AG04450 (cell line): ENCODE data around the gene ATXN10. TPM values are rescaled to one million over a fixed set of nuclear protein-coding genes. Genes with fewer than 3 reads are reported as not detected.

Source experiments
- CTCF ChIA-PET: fragments of 300-600, 350-600 bp; formaldehyde crosslinking; extraction: SDS; loops from one replicate; lab custom pipeline; 2022; ENCODE audit warnings: antibody characterized with exemption, inconsistent platforms; lab: Charles Lee
- POLR2A ChIA-PET: fragments of 350-600 bp; formaldehyde crosslinking; extraction: SDS; loops from one replicate; lab custom pipeline; 2021; ENCODE audit warnings: antibody characterized with exemption, inconsistent platforms; lab: Yijun Ruan, JAX
- DNase-seq: peaks from one replicate; pipeline ENCODE4 v3.0.0-alpha.2; 2011; ENCODE audit warnings: low read depth, low spot score
- H3K27ac ChIP-seq: one replicate; pipeline ENCODE4 v1.5.1; 2012; ENCODE audit warnings: low read depth, low read length, control low read depth
- H3K27me3 ChIP-seq: one replicate; pipeline ENCODE4 v1.6.0; 2012; ENCODE audit warnings: low read length; ENCODE audit not compliant: control insufficient read depth, insufficient read depth
- H3K4me3 ChIP-seq: 2 replicates; pipeline ENCODE4 v1.5.1; 2011; ENCODE audit warnings: mild to moderate bottlenecking, low read depth, low read length, control low read depth
- H3K9me3 ChIP-seq: 2 replicates; pipeline ENCODE4 v1.5.1; 2012; ENCODE audit warnings: low read length; ENCODE audit not compliant: control insufficient read depth, insufficient read depth
- polyA plus RNA-seq: library from polyadenylated mRNA; depleted of rRNA; stranded (reverse); fragments of >200 nt; gene quantifications from 2 replicates; pipeline ENCODE4 v1.2.3, GENCODE V29; 2011
- TF ChIP-seq, protein P1 (sequence below): IDR thresholded peaks from 2 replicates; pipeline ENCODE4 v1.5.1; 2011; ENCODE audit warnings: low read depth, low read length, control low read depth, inconsistent platforms

ATXN10 gene
- polyA plus RNA-seq, 1 experiment = 521 TPM

DNA sequence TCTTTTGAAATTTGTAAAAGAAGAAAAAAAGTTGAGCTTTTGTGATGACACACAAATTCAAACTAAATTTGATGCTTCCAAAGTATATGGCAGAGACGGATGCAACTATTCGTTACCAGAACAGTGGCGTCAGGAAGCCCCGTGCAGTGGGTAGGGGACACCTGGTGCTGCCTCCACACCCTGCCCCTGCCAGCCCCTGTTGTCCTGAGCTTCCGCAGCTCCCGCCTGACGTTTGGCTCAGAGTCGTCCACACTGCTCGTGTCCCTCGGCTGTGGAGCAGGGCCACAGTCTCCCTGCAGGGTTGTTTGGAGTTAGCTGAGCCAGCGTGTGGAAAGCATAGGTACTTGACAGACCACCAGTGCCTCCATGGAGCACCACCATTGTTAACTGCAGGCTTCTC, 86.3 kb downstream of the ATXN10 start:
- POLR2A ChIA-PET = interaction anchor here (1.0 kb wide), 1 partner anchor 49 kb away, joined by 4 read pairs; no protein-coding TSS in a partner anchor
- Histone ChIP-seq H3K27ac (no peak overlapping the region), H3K27me3 (no peaks in the 10 kb centered on the region), H3K4me3 (no peak overlapping the region), H3K9me3 (no peaks in the 10 kb centered on the region; the same call in 1 of the 2 replicates)
- TF ChIP-seq, protein P1, sequence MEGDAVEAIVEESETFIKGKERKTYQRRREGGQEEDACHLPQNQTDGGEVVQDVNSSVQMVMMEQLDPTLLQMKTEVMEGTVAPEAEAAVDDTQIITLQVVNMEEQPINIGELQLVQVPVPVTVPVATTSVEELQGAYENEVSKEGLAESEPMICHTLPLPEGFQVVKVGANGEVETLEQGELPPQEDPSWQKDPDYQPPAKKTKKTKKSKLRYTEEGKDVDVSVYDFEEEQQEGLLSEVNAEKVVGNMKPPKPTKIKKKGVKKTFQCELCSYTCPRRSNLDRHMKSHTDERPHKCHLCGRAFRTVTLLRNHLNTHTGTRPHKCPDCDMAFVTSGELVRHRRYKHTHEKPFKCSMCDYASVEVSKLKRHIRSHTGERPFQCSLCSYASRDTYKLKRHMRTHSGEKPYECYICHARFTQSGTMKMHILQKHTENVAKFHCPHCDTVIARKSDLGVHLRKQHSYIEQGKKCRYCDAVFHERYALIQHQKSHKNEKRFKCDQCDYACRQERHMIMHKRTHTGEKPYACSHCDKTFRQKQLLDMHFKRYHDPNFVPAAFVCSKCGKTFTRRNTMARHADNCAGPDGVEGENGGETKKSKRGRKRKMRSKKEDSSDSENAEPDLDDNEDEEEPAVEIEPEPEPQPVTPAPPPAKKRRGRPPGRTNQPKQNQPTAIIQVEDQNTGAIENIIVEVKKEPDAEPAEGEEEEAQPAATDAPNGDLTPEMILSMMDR = no peak
- CTCF ChIA-PET = interaction anchor here (1.4 kb wide), 1 partner anchor 105 kb away, joined by 3 read pairs; no protein-coding TSS in a partner anchor
- no peak for DNase-seq

DNA sequence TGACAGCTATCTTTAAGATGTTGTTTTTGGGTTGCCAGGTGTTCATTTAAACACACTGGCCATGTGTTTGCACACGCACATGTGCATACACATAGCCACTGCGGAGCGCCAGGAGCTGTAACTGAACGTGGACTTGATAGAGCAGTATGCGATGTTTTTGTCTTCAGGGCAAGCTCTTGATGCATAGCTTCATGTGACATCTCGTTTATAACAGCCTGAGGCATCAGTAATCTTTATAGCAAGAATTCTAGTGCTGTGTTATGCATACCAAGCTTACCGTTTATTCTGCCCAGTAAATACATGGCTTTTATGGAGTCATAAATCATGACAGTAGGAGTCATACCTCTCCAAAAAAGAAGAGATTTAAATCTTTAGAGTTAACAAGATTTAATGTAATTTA, 87.0 kb downstream of the ATXN10 start:
- Histone ChIP-seq H3K27ac (no peak overlapping the region), H3K4me3 (no peak overlapping the region), H3K27me3 (no peaks in the 10 kb centered on the region), H3K9me3 (no peaks in the 10 kb centered on the region; the same call in 1 of the 2 replicates)
- ChIA-PET CTCF (interaction anchor here (1.4 kb wide), 1 partner anchor 104 kb away, joined by 3 read pairs; no protein-coding TSS in a partner anchor), POLR2A (interaction anchor here (1.0 kb wide), 1 partner anchor 49 kb away, joined by 4 read pairs; no protein-coding TSS in a partner anchor)
- TF ChIP-seq, protein P1 = no peak
- no peak for DNase-seq

DNA sequence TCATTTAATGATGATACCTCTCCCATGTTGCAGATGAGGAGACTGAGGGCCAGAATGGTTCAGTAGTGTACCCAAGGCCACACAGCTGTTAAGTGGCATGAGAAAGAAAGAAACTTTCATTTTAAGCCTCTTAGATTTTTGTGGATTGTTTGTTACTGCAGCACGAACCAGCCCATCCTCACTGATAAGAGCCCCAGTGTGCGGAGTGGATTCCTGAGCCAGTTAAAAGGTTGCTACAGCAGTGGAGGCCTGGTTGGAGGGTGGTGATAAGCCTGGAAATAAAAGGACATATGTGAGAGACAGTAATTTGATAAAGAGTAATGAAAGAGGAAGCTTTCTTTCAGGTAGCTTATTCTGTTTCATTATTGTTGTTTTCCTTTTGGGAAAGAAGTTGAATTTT, 89.0 kb downstream of the ATXN10 start:
- CTCF ChIA-PET = interaction anchor here (1.7 kb wide), 1 partner anchor 10 kb away, joined by 4 read pairs; no protein-coding TSS in a partner anchor

DNA sequence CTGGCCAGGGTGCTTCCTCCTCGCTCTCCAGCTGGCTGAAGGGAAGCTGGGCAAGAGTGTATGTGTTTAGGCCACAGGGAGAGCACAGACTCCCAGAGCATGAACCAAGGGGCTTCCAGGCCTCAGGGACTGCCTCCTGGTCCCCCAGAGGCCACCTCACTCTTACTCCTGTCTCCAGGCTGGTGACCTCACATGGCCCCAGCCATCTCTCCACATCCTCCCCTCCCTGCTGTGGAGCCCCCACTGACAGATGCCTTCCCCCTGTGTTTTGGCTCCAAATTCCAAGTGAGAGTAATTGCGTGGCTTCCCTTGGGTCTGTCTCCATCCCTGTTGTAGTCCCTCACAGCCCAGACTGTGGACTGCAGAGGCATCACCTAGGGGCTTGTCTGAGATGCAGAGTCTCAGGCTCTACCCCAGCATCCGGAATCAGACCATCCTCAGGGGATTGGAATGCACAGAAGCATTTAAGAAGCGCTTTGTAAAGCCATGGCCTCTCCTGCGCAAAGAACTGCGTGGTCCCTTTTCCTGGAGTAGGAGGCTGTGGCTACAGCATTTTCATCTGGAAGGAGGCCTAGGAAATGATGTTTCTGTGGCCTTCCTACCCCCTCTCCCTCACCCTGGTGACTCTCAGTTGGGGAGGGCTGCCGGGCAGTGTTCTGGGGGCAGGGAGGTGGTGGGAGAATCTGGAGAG, 91.1 kb downstream of the ATXN10 start:
- no peak for DNase-seq
- H3K9me3 ChIP-seq = no peaks in the 10 kb centered on the region; the same call in 1 of the 2 replicates
- H3K4me3 ChIP-seq = no peak overlapping the region
- no peak overlapping the region for H3K27ac ChIP-seq
- TF ChIP-seq, protein P1 = no peak
- POLR2A ChIA-PET = no interaction called here
- CTCF ChIA-PET = no interaction called here
- no peaks in the 10 kb centered on the region for H3K27me3 ChIP-seq

More for the DNA sequence above, 89.0 kb downstream of the ATXN10 start:
- DNase-seq = no peak
- Histone ChIP-seq H3K27ac (no peak overlapping the region), H3K9me3 (no peaks in the 10 kb centered on the region; the same call in 1 of the 2 replicates), H3K4me3 (no peak overlapping the region), H3K27me3 (no peaks in the 10 kb centered on the region)
- TF ChIP-seq, protein P1 = no peak
- POLR2A ChIA-PET = no interaction called here

DNA sequence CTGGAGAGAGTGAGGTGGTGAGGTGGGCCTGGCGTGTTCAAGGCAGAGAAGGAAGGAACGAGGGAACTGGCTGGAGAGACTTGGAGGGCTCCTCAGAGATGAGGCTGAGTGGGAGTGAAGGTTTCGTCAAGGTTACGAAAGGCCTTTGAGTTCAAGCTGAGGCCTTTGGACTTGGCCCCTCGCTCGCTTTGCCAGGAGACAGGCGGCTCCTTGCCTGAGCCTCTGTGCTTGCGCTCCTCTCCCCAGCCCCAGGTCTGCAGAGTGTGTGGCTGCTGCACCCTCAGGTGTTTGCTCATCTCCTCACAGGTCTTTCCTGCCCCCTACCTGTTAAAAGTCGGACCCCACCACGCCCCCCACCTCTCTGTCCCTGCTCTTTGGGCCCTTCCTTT, 91.6 kb downstream of the ATXN10 start:
- Histone ChIP-seq H3K27ac (no peak overlapping the region), H3K27me3 (no peaks in the 10 kb centered on the region), H3K4me3 (no peak overlapping the region), H3K9me3 (no peaks in the 10 kb centered on the region; the same call in 1 of the 2 replicates)
- TF ChIP-seq, protein P1 = no peak
- ChIA-PET POLR2A (no interaction called here), CTCF (no interaction called here)
- DNase-seq = no peak
